Measurements from ENCODE around the gene MAGEF1. TPM values are rescaled to one million over a fixed set of nuclear protein-coding genes. Genes with fewer than 3 reads are reported as not detected.

Gene MAGEF1
- polyA plus RNA-seq, 4 donors: 15.7 to 45.5 (median 29.9) TPM

DNA sequence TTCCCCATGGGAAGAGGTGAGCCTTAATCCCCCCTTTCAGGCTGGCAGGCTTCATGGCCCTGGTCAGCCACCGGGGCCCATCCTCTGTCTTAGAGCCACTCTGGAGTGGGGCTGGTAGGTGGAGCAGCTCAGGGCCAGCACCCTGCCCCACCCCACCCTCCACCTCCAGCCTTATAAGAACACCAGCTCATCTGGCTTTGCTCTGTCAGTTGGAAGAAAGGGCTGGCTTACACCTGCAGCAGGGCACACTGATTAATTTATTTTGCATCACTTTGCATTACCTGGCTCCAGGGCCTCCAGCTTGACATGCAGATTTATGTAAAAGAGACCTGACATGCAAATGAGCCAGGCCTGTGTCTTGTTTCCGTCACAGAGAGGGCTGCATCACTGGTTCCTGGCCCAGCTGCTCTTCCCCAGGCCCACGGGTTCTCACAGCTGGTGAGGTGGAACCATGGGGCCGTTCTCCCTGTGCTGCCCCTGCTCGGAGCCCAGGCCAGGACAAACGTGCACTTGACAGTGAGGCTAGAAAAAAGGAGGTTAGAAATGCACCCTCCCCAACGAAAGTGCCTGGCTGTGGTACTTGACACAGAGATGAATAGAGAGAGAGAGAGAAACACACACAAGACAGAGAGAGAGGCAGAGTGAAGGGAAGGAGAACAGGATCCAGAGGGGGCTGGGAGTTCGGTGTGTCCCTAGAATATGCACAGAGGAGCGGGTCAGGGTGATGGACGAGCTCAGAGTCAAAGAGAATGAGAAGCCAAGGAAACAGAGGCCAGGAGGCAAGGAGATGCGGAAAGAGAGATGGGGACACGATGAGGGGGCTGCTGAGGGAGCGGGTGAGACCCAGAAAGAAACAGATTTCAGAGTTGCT is 44.5 kb upstream of the MAGEF1 start:
- Histone ChIP-seq H3K27ac (ENCODE audit: low read depth in 1 of 3, low read length in 2 of 3) (peak overlapping the region; percentile 50 to 76 (median 58)), H3K27me3 (ENCODE audit: control insufficient read depth in 3 of 3, insufficient read depth in 3 of 3, low read length in 3 of 3) (no peaks in the 10 kb centered on the region), H3K36me3 (ENCODE audit: control insufficient read depth in 3 of 3, insufficient read depth in 2 of 3, low read depth in 1 of 3, low read length in 3 of 3) (no peaks in the 10 kb centered on the region), H3K9me3 (ENCODE audit: control insufficient read depth in 2 of 2, insufficient read depth in 1 of 2, low read depth in 1 of 2, low read length in 1 of 2) (no peaks in the 10 kb centered on the region), H3K4me3 (ENCODE audit: low read depth in 1 of 3, low read length in 3 of 3) (no peak overlapping the region), H3K4me1 (ENCODE audit: control insufficient read depth in 3 of 3, insufficient read depth in 2 of 3, low read depth in 1 of 3, low read length in 2 of 3) (peaks cover 0 to 46% (median 8%) of the 10 kb centered on the region in 3 donors)
- WGBS, 3 donors: 44 to 59% (median 52%) methylated on average over 13 of the region's 13 CpGs
- FAIRE-seq (no peak), DNase-seq (peak in 1 of 2 donors; percentile 36)

DNA sequence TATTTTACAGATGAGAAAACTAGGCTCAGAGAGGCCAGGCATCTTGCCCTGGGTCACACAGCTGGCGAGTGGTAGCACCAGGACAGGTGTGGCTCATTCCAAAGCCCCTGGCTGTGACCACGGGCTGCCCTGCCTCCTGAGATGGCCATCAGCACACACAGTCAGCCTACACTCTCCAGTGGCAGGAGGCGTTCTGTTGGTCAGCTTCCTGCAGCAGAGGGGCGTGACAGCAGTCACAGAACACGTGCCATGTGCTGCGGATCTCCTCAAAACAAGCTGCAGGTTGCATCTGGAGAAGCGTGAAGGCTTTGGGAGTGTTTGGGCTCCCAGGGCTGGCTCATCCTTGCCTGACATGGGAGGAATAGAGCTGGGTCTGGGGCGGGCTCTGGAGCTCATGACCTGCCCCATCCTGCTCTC is 43.5 kb upstream of the MAGEF1 start:
- H3K9me3 ChIP-seq (ENCODE audit: control insufficient read depth in 2 of 2, insufficient read depth in 1 of 2, low read depth in 1 of 2, low read length in 1 of 2): no peaks in the 10 kb centered on the region
- 68 to 73% (median 71%) methylated on average over 8 of the region's 8 CpGs for WGBS, 3 donors
- DNase-seq: no peak
- no peaks in the 10 kb centered on the region for H3K27me3 ChIP-seq (ENCODE audit: control insufficient read depth in 3 of 3, insufficient read depth in 3 of 3, low read length in 3 of 3)
- peaks cover 0 to 43% (median 6%) of the 10 kb centered on the region in 3 donors for H3K4me1 ChIP-seq (ENCODE audit: control insufficient read depth in 3 of 3, insufficient read depth in 2 of 3, low read depth in 1 of 3, low read length in 2 of 3)
- FAIRE-seq: no peak
- peak overlapping the region in 1 of 3 donors; percentile 27 for H3K27ac ChIP-seq (ENCODE audit: low read depth in 1 of 3, low read length in 2 of 3)
- no peaks in the 10 kb centered on the region for H3K36me3 ChIP-seq (ENCODE audit: control insufficient read depth in 3 of 3, insufficient read depth in 2 of 3, low read depth in 1 of 3, low read length in 3 of 3)
- no peak overlapping the region for H3K4me3 ChIP-seq (ENCODE audit: low read depth in 1 of 3, low read length in 3 of 3)

GRCh38 chr3:184752361-184752760 is 40.5 kb upstream of the MAGEF1 start:
- H3K4me3 ChIP-seq (ENCODE audit: low read depth in 1 of 3, low read length in 3 of 3): no peak overlapping the region
- 70 to 87% (median 82%) methylated on average over 5 of the region's 5 CpGs for WGBS, 3 donors
- H3K36me3 ChIP-seq (ENCODE audit: control insufficient read depth in 3 of 3, insufficient read depth in 2 of 3, low read depth in 1 of 3, low read length in 3 of 3): no peaks in the 10 kb centered on the region
- no peak overlapping the region for H3K27ac ChIP-seq (ENCODE audit: low read depth in 1 of 3, low read length in 2 of 3)
- no peaks in the 10 kb centered on the region for H3K27me3 ChIP-seq (ENCODE audit: control insufficient read depth in 3 of 3, insufficient read depth in 3 of 3, low read length in 3 of 3)
- H3K9me3 ChIP-seq (ENCODE audit: control insufficient read depth in 2 of 2, insufficient read depth in 1 of 2, low read depth in 1 of 2, low read length in 1 of 2): no peaks in the 10 kb centered on the region
- no peak for DNase-seq
- no peak for FAIRE-seq
- H3K4me1 ChIP-seq (ENCODE audit: control insufficient read depth in 3 of 3, insufficient read depth in 2 of 3, low read depth in 1 of 3, low read length in 2 of 3): peaks cover 0 to 40% (median 4%) of the 10 kb centered on the region in 3 donors

DNA sequence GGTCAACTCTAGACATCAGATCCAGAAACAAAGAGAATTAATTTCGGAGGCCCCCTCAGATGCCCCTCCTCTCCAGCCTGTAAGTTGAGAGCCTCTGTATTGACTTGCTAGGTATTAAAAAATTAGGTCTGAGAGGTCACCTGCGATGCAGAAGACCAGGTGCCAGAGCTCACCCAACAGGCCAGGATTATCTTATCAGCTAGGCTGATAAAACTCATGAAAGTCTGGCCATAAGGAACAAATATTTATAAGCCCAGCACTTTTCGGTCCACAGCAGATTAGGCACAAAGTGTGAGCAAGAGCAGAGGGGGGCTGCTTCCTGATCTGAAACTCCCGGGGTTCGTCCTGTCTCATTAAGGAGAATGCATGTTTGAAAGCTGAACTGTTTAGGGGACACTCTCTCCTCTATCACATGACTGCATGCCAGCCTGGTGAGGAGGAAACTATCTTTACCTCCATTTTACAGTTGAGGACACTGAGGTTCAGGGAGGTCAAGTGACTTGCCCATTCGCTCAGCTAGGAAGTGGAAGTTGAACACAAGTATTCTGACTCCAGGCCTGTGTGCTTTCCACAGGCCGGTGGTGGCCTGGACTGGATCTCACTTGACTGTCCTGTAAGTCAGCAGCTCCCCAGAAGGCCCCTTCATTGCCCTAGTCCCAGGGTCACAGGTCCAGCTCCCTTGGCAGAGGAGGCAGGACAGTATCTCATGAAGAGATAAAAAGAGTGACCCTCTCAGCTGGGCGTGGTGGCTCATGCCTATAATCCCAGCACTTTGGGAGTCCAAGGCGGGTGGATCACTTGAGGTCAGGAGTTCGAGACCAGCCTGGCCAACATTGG is 39.6 kb upstream of the MAGEF1 start:
- 33 to 69% (median 46%) methylated on average over 10 of the region's 10 CpGs for WGBS, 3 donors
- FAIRE-seq: no peak
- peak; percentile 54 to 59 for DNase-seq
- no peaks in the 10 kb centered on the region for H3K9me3 ChIP-seq (ENCODE audit: control insufficient read depth in 2 of 2, insufficient read depth in 1 of 2, low read depth in 1 of 2, low read length in 1 of 2)
- H3K27me3 ChIP-seq (ENCODE audit: control insufficient read depth in 3 of 3, insufficient read depth in 3 of 3, low read length in 3 of 3): no peaks in the 10 kb centered on the region
- H3K27ac ChIP-seq (ENCODE audit: low read depth in 1 of 3, low read length in 2 of 3): peak overlapping the region in 1 of 3 donors; percentile 13
- no peaks in the 10 kb centered on the region for H3K36me3 ChIP-seq (ENCODE audit: control insufficient read depth in 3 of 3, insufficient read depth in 2 of 3, low read depth in 1 of 3, low read length in 3 of 3)
- peaks cover 0 to 31% (median 4%) of the 10 kb centered on the region in 3 donors for H3K4me1 ChIP-seq (ENCODE audit: control insufficient read depth in 3 of 3, insufficient read depth in 2 of 3, low read depth in 1 of 3, low read length in 2 of 3)
- no peak overlapping the region for H3K4me3 ChIP-seq (ENCODE audit: low read depth in 1 of 3, low read length in 3 of 3)

DNA sequence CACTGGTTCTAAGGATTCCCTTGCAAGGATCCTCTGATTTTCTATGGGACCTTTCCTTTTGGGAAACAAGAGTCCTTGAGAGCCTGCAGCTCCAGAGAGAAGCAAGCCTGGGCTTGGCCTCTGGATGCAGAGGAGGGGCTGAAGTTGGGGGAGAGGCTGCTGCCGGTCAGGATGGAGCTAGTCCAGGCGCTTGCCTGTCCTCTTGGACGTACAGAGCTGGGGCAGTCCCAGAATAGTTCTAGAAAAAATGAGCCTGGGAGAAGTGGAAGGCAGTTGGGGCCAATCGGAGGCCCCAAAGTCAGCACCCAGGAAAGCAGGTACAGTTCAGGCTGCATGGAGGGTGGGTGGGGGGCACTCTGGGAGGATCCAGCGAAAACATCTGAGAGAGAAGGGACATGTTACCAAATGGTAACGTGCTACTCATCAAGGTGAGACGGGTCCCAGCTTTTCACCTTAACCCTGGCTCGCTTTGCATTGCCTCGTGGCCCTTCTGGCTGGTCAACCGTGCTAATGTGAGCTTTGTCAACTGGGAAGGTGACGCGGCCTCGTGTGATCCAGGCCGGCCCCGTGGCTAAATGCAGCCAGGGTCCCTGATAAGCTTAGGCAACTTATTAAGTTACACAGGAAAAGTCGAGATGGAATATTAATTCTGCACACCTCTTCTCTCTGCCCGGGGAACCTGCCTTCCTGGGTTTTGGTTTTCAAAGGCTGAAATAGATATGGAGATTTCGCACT is 38.7 kb upstream of the MAGEF1 start:
- Histone ChIP-seq H3K36me3 (ENCODE audit: control insufficient read depth in 3 of 3, insufficient read depth in 2 of 3, low read depth in 1 of 3, low read length in 3 of 3) (no peaks in the 10 kb centered on the region), H3K4me3 (ENCODE audit: low read depth in 1 of 3, low read length in 3 of 3) (no peak overlapping the region), H3K4me1 (ENCODE audit: control insufficient read depth in 3 of 3, insufficient read depth in 2 of 3, low read depth in 1 of 3, low read length in 2 of 3) (peaks cover 0 to 21% (median 1%) of the 10 kb centered on the region in 3 donors), H3K27ac (ENCODE audit: low read depth in 1 of 3, low read length in 2 of 3) (no peak overlapping the region), H3K9me3 (ENCODE audit: control insufficient read depth in 2 of 2, insufficient read depth in 1 of 2, low read depth in 1 of 2, low read length in 1 of 2) (no peaks in the 10 kb centered on the region), H3K27me3 (ENCODE audit: control insufficient read depth in 3 of 3, insufficient read depth in 3 of 3, low read length in 3 of 3) (no peaks in the 10 kb centered on the region)
- no peak for FAIRE-seq
- no peak for DNase-seq
- 50 to 64% (median 55%) methylated on average over 18 of the region's 18 CpGs for WGBS, 3 donors

GRCh38 chr3:184749168-184749744 is 37.4 kb upstream of the MAGEF1 start:
- FAIRE-seq (no peak), DNase-seq (no peak)
- Histone ChIP-seq H3K36me3 (ENCODE audit: control insufficient read depth in 3 of 3, insufficient read depth in 2 of 3, low read depth in 1 of 3, low read length in 3 of 3) (no peaks in the 10 kb centered on the region), H3K4me1 (ENCODE audit: control insufficient read depth in 3 of 3, insufficient read depth in 2 of 3, low read depth in 1 of 3, low read length in 2 of 3) (peaks cover 0 to 18% (median 0%) of the 10 kb centered on the region in 3 donors), H3K27ac (ENCODE audit: low read depth in 1 of 3, low read length in 2 of 3) (no peak overlapping the region), H3K9me3 (ENCODE audit: control insufficient read depth in 2 of 2, insufficient read depth in 1 of 2, low read depth in 1 of 2, low read length in 1 of 2) (no peaks in the 10 kb centered on the region), H3K4me3 (ENCODE audit: low read depth in 1 of 3, low read length in 3 of 3) (no peak overlapping the region), H3K27me3 (ENCODE audit: control insufficient read depth in 3 of 3, insufficient read depth in 3 of 3, low read length in 3 of 3) (no peaks in the 10 kb centered on the region)
- WGBS, 3 donors: 75 to 86% (median 82%) methylated on average over 2 of the region's 2 CpGs

DNA sequence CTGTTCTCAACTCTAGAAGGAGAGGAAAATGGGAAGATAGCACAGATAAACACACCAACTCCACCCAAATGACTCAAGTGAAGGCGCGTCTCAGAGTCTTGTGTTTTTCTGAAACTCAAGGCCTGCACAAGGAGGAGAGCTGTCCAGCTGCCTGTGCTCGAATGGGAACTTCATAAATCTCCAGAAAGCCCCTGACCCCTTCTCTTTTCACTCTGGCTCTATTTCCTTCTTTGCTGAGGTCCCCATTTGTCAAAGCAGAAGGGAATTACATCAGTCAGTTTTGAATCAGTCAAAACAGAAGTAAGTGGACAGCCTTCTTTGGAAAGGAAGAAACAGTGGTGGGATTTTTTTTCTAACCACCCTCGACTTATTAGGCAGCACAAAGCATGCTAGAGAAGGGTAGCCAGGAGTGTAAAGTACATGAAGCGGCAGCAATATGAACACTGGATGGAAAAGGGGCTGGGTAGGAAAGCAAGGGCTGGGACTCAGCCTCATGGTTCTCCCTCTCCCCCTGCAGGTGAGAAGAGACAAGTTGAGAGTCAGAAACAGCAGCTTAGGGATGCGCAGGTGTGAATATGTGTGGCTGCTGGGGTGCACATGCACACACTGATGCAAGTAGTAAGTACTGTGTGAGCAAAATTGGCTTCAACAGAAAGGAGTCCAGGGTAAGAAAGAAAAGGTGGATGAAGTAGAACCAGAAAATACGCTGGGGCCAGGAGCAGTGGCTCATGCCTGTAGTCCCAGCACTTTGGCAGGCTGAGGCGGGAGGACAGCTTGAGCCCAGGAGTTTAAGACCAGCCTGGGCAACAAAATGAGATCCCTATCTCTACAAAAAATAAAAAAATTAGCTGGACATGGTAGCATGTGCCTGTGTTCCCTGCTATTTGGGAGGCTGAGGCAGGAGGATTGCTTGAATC is 36.6 kb upstream of the MAGEF1 start:
- no peaks in the 10 kb centered on the region for H3K9me3 ChIP-seq (ENCODE audit: control insufficient read depth in 2 of 2, insufficient read depth in 1 of 2, low read depth in 1 of 2, low read length in 1 of 2)
- peaks cover 0 to 18% (median 0%) of the 10 kb centered on the region in 3 donors for H3K4me1 ChIP-seq (ENCODE audit: control insufficient read depth in 3 of 3, insufficient read depth in 2 of 3, low read depth in 1 of 3, low read length in 2 of 3)
- FAIRE-seq (no peak), DNase-seq (peak; percentile 59 to 62)
- WGBS, 3 donors: 38 to 49% (median 46%) methylated on average over 8 of the region's 8 CpGs
- H3K27me3 ChIP-seq (ENCODE audit: control insufficient read depth in 3 of 3, insufficient read depth in 3 of 3, low read length in 3 of 3): no peaks in the 10 kb centered on the region
- H3K27ac ChIP-seq (ENCODE audit: low read depth in 1 of 3, low read length in 2 of 3): no peak overlapping the region
- H3K36me3 ChIP-seq (ENCODE audit: control insufficient read depth in 3 of 3, insufficient read depth in 2 of 3, low read depth in 1 of 3, low read length in 3 of 3): no peaks in the 10 kb centered on the region
- no peak overlapping the region for H3K4me3 ChIP-seq (ENCODE audit: low read depth in 1 of 3, low read length in 3 of 3)
